GM23338 (cell line): ENCODE measurements around the gene CUX1. TPM values are rescaled to one million over a fixed set of nuclear protein-coding genes. Genes with fewer than 3 reads are reported as not detected.

Source experiments
- ATAC-seq: fragments of 200-7000 bp; cut with Tn5 transposase; 3 replicates; pipeline ENCODE4 v1.9.1; 2020
- DNase-seq: peaks from one replicate; pipeline ENCODE4 v3.0.0-alpha.2; 2015; ENCODE audit warnings: low spot score
- H2AFZ ChIP-seq: fragments of 200-600 bp; sonication (generic); 2 replicates; pipeline ENCODE4 v1.8.0; 2016; ENCODE audit warnings: antibody characterized with exemption, mild to moderate bottlenecking, moderate library complexity
- H3F3A ChIP-seq: fragments of 200-600 bp; sonication (generic); replicated peaks from 2 replicates; pipeline ENCODE4 v1.8.0; 2017; ENCODE audit warnings: antibody characterized with exemption, mixed run types, low read depth
- H3K27ac ChIP-seq: fragments of 200-600 bp; sonication (generic); 2 replicates; pipeline ENCODE4 v1.6.1; 2016; ENCODE audit warnings: low read depth
- H3K27me3 ChIP-seq: fragments of 200-600 bp; sonication (generic); 2 replicates; pipeline ENCODE4 v1.8.0; 2016; ENCODE audit warnings: mild to moderate bottlenecking, mixed run types, moderate library complexity; ENCODE audit not compliant: insufficient read depth
- H3K36me3 ChIP-seq: fragments of 200-600 bp; sonication (generic); 2 replicates; pipeline ENCODE4 v1.8.0; 2016; ENCODE audit warnings: mild to moderate bottlenecking; ENCODE audit not compliant: insufficient read depth
- H3K4me1 ChIP-seq: fragments of 200-600 bp; sonication (generic); 2 replicates; pipeline ENCODE4 v1.8.0; 2016; ENCODE audit warnings: mild to moderate bottlenecking, moderate library complexity; ENCODE audit not compliant: insufficient read depth
- H3K4me2 ChIP-seq: fragments of 200-600 bp; sonication (generic); 2 replicates; pipeline ENCODE4 v1.7.1; 2017; ENCODE audit warnings: mixed run types
- H3K4me3 ChIP-seq: fragments of 200-600 bp; sonication (generic); 2 replicates; pipeline ENCODE4 v1.6.1; 2016; ENCODE audit warnings: mixed run types
- H3K79me2 ChIP-seq: fragments of 200-600 bp; sonication (generic); replicated peaks from 2 replicates; pipeline ENCODE4 v1.8.0; 2017; ENCODE audit warnings: mild to moderate bottlenecking; ENCODE audit not compliant: insufficient read depth
- H3K9me2 ChIP-seq: fragments of 200-600 bp; sonication (generic); 2 replicates; pipeline ENCODE4 v1.8.0; 2017; ENCODE audit not compliant: insufficient read depth
- H4K20me1 ChIP-seq: fragments of 200-600 bp; sonication (generic); replicated peaks from 2 replicates; pipeline ENCODE4 v1.8.0; 2017; ENCODE audit warnings: mild to moderate bottlenecking; ENCODE audit not compliant: insufficient read depth
- H3K27ac Mint-ChIP-seq: 2 replicates; pipeline ENCODE4 v1.8.0; 2020; ENCODE audit warnings: inconsistent platforms, mild to moderate bottlenecking, moderate library complexity, mixed read lengths
- H3K27me3 Mint-ChIP-seq: 3 replicates; pipeline ENCODE4 v1.8.0; 2022; ENCODE audit warnings: low read depth, mild to moderate bottlenecking, moderate library complexity, mixed read lengths, inconsistent platforms; ENCODE audit not compliant: insufficient read depth, poor library complexity
- H3K36me3 Mint-ChIP-seq: 3 replicates; pipeline ENCODE4 v1.8.0; 2021; ENCODE audit warnings: low read depth, mild to moderate bottlenecking, inconsistent platforms, moderate library complexity, mixed read lengths
- H3K4me1 Mint-ChIP-seq: 3 replicates; pipeline ENCODE4 v1.8.0; 2020; ENCODE audit warnings: mild to moderate bottlenecking, inconsistent platforms, mixed read lengths
- H3K4me3 Mint-ChIP-seq: 3 replicates; pipeline ENCODE4 v1.8.0; 2021; ENCODE audit warnings: moderate library complexity, mild to moderate bottlenecking, inconsistent platforms, mixed read lengths
- H3K9me3 Mint-ChIP-seq: 3 replicates; pipeline ENCODE4 v1.8.0; 2020; ENCODE audit warnings: moderate library complexity, mild to moderate bottlenecking, inconsistent platforms, mixed read lengths
- JUNB ChIP-seq: IDR thresholded peaks from one replicate; pipeline ENCODE4 v1.6.1; 2016; ENCODE audit warnings: antibody characterized with exemption; ENCODE audit not compliant: unreplicated experiment
- POLR2AphosphoS5 ChIP-seq: IDR thresholded peaks from 2 replicates; pipeline ENCODE4 v1.6.1; 2016; ENCODE audit warnings: antibody characterized with exemption, low read depth
- STAT1 ChIP-seq: IDR thresholded peaks from one replicate; pipeline ENCODE4 v1.6.1; 2016; ENCODE audit warnings: antibody characterized with exemption; ENCODE audit not compliant: unreplicated experiment
- ZNF114 ChIP-seq: fragments of 250-450 bp; sonication (Bioruptor Pico); IDR thresholded peaks from 2 replicates; pipeline ENCODE4 v1.5.0; 2020; ENCODE audit warnings: mild to moderate bottlenecking, moderate library complexity
- ZNF331 ChIP-seq: fragments of 250-450 bp; sonication (Bioruptor Pico); IDR thresholded peaks from 2 replicates; pipeline ENCODE4 v1.5.0; 2020; ENCODE audit warnings: low read depth, mild to moderate bottlenecking, moderate library complexity
- polyA plus RNA-seq: library from polyadenylated mRNA; unstranded; fragments of >200 nt; fragmentation: Nextera tagmentation; extraction: Ambion mirVana; gene quantifications from 2 replicates; pipeline ENCODE4 v1.2.1, GENCODE V29; 2016
- total RNA-seq: library from RNA; depleted of rRNA; stranded (reverse); fragments of >200 nt; shearing (Covaris generic); gene quantifications from 2 replicates; pipeline ENCODE4 v1.2.3, GENCODE V29; 2014
- TF ChIP-seq, protein P1 (sequence below): fragments of 250-450 bp; sonication (Bioruptor Pico); IDR thresholded peaks from 2 replicates; pipeline ENCODE4 v1.5.0; 2020; ENCODE audit warnings: mild to moderate bottlenecking, moderate library complexity
- TF ChIP-seq, protein P2 (sequence below): IDR thresholded peaks from 2 replicates; pipeline ENCODE4 v1.6.1; 2016; ENCODE audit warnings: antibody characterized with exemption

Gene CUX1
- total and polyA plus RNA-seq, 2 experiments from 2014 or later = 49.9 to 64.0 TPM

DNA sequence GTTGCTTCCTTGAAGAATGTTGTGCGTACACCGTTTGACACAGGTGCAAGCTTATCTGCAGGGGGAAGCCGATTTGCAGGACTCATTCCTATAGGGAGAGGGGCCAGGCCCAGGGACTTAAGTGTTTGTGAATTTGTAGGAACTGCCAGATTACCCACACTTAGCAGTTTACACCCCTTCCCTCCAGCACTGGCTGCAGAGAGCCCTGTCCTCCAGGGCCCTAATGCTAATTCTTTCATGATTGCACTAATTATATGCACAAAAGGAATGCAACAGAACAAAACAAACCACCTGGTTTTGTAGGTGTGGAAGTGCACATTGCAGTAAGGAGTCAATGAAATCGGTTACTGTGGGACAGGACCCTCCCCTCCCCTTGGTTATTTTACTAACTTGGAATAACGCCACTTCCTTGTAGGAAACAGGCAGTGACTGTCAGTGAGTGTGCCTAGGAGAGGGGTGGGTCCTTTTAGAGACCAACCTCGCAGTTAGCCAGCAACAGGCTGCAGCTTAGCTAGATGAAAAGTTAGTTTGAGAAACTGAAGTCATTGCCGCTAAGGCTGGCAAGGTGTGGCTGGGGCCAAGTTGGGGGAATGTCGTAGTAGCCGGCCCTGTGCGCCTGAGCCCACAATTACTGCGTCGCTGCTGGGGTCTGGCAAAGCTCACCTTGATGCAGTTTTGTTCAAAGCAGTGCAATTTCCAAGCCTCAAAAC, 60.6 kb downstream of the CUX1 start (continued):
- TF ChIP-seq, protein P1, sequence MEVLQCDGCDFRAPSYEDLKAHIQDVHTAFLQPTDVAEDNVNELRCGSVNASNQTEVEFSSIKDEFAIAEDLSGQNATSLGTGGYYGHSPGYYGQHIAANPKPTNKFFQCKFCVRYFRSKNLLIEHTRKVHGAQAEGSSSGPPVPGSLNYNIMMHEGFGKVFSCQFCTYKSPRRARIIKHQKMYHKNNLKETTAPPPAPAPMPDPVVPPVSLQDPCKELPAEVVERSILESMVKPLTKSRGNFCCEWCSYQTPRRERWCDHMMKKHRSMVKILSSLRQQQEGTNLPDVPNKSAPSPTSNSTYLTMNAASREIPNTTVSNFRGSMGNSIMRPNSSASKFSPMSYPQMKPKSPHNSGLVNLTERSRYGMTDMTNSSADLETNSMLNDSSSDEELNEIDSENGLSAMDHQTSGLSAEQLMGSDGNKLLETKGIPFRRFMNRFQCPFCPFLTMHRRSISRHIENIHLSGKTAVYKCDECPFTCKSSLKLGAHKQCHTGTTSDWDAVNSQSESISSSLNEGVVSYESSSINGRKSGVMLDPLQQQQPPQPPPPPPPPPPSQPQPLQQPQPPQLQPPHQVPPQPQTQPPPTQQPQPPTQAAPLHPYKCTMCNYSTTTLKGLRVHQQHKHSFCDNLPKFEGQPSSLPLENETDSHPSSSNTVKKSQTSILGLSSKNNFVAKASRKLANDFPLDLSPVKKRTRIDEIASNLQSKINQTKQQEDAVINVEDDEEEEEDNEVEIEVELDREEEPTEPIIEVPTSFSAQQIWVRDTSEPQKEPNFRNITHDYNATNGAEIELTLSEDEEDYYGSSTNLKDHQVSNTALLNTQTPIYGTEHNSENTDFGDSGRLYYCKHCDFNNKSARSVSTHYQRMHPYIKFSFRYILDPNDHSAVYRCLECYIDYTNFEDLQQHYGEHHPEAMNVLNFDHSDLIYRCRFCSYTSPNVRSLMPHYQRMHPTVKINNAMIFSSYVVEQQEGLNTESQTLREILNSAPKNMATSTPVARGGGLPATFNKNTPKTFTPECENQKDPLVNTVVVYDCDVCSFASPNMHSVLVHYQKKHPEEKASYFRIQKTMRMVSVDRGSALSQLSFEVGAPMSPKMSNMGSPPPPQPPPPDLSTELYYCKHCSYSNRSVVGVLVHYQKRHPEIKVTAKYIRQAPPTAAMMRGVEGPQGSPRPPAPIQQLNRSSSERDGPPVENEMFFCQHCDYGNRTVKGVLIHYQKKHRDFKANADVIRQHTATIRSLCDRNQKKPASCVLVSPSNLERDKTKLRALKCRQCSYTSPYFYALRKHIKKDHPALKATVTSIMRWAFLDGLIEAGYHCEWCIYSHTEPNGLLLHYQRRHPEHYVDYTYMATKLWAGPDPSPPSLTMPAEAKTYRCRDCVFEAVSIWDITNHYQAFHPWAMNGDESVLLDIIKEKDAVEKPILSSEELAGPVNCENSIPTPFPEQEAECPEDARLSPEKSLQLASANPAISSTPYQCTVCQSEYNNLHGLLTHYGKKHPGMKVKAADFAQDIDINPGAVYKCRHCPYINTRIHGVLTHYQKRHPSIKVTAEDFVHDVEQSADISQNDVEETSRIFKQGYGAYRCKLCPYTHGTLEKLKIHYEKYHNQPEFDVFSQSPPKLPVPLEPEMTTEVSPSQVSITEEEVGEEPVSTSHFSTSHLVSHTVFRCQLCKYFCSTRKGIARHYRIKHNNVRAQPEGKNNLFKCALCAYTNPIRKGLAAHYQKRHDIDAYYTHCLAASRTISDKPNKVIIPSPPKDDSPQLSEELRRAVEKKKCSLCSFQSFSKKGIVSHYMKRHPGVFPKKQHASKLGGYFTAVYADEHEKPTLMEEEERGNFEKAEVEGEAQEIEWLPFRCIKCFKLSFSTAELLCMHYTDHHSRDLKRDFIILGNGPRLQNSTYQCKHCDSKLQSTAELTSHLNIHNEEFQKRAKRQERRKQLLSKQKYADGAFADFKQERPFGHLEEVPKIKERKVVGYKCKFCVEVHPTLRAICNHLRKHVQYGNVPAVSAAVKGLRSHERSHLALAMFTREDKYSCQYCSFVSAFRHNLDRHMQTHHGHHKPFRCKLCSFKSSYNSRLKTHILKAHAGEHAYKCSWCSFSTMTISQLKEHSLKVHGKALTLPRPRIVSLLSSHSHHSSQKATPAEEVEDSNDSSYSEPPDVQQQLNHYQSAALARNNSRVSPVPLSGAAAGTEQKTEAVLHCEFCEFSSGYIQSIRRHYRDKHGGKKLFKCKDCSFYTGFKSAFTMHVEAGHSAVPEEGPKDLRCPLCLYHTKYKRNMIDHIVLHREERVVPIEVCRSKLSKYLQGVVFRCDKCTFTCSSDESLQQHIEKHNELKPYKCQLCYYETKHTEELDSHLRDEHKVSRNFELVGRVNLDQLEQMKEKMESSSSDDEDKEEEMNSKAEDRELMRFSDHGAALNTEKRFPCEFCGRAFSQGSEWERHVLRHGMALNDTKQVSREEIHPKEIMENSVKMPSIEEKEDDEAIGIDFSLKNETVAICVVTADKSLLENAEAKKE (CRISPR knock-in tag) = no peak
- TF ChIP-seq STAT1 = no peak
- TF ChIP-seq, protein P2, sequence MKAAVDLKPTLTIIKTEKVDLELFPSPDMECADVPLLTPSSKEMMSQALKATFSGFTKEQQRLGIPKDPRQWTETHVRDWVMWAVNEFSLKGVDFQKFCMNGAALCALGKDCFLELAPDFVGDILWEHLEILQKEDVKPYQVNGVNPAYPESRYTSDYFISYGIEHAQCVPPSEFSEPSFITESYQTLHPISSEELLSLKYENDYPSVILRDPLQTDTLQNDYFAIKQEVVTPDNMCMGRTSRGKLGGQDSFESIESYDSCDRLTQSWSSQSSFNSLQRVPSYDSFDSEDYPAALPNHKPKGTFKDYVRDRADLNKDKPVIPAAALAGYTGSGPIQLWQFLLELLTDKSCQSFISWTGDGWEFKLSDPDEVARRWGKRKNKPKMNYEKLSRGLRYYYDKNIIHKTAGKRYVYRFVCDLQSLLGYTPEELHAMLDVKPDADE = no peak
- no peak for TF ChIP-seq ZNF331 (CRISPR knock-in tag)

DNA sequence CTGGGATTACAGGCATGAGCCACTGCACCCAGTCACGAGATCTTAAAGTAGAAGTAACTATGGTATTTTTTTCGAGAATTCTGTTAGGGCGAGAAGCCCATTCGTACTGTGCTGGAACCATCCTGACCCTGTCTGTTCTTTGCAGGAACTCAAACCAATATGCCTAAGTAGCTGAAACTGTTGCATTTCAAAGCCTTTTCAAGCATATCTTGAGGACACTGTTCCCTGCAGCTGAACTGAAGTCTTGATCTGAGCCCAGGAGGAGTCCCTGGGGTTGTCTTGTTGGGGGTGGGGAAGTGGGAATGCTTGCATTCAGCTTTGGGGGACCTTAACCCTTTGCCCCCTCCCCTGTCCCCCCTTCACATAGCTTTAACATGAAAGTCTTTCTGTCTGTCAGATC, 61.5 kb downstream of the CUX1 start:
- peak overlapping the region; percentile 11 for H3K4me2 ChIP-seq
- peak overlapping the region; percentile 36; the same call in 1 of the 2 replicates for H3K27ac Mint-ChIP-seq
- no peaks in the 10 kb centered on the region for H3K9me2 ChIP-seq
- H3K27ac ChIP-seq = no peak overlapping the region; the same call in 1 of the 2 replicates
- no peak overlapping the region for H3K4me3 ChIP-seq
- DNase-seq = no peak
- peaks cover 74% of the 10 kb centered on the region for H3K4me1 ChIP-seq
- no peak overlapping the region for H3K4me3 Mint-ChIP-seq
- H3K79me2 ChIP-seq = peaks cover 100% of the 10 kb centered on the region
- peaks cover 9% of the 10 kb centered on the region for H3K27me3 Mint-ChIP-seq
- H3K36me3 Mint-ChIP-seq = 0 out of 3 replicates have a peak, but pooled peaks cover 4% of the 10 kb centered on the region
- H4K20me1 ChIP-seq = peaks cover 71% of the 10 kb centered on the region
- H3K36me3 ChIP-seq = no peaks in the 10 kb centered on the region
- 0 out of 2 replicates have a peak, but pooled peaks cover 10% of the 10 kb centered on the region for H3F3A ChIP-seq
- H3K4me1 Mint-ChIP-seq = peaks cover 81% of the 10 kb centered on the region
- H3K9me3 Mint-ChIP-seq = no peaks in the 10 kb centered on the region
- H3K27me3 ChIP-seq = no peaks in the 10 kb centered on the region
- ATAC-seq = no peak
- H2AFZ ChIP-seq = no peak overlapping the region
- no peak for TF ChIP-seq ZNF114 (CRISPR knock-in tag)
- TF ChIP-seq ZNF331 (CRISPR knock-in tag) = no peak
- TF ChIP-seq, protein P1 (CRISPR knock-in tag) = no peak
- TF ChIP-seq POLR2AphosphoS5 = no peak
- no peak for TF ChIP-seq JUNB
